ENCODE measurements around the gene IFITM5. TPM values are rescaled to one million over a fixed set of nuclear protein-coding genes. Genes with fewer than 3 reads are reported as not detected.
A peak's percentile ranks its signal among the peaks of the same experiment; 100 is the strongest.

The IFITM5 gene
- total and polyA plus RNA-seq, 9 of the 15 experiments (the other 6 are each of a cell fraction or from before 2014, with no cell fraction given) = 0.19 TPM; not detected in 8

DNA sequence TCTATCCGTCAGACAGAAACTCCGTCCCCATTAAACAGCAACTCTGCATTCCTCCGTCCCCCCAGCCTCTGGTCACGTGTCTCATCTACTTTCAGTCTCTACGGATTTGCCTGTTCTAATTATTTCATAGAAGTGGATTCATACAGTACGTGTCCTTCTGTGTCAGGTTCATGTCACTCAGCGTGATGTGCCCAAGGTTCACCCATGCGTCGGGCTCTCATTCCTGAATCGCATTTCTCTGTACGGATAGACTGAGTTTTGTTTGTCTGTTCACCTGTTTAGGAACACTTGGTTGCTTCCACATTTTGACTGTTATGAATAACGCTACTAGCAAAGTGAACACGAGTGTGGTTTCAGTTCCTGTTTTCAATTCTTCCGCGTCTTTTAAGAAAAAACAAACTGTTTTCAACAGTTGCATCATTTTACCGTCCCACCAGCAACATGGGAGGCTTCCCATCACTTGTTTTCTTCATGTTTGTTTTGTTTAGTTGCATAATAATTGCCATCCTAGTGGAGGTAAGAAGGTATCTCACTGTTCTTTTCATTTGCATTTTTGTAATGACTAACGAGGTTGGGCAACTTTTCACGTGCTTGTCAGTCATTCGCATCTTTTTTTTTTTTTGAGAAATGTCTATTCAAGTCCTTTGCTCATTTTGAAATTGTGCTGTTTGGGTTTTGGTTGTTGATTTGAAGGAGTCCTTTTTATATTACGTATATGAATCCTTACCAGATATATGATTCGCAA lies 30.0 kb downstream of the IFITM5 start (continued):
- TF ChIP-seq GATAD2B (IDR thresholded peaks at IDR 0.05; ENCODE audit: borderline replicate concordance) = no peak
- TF ChIP-seq, protein P1, sequence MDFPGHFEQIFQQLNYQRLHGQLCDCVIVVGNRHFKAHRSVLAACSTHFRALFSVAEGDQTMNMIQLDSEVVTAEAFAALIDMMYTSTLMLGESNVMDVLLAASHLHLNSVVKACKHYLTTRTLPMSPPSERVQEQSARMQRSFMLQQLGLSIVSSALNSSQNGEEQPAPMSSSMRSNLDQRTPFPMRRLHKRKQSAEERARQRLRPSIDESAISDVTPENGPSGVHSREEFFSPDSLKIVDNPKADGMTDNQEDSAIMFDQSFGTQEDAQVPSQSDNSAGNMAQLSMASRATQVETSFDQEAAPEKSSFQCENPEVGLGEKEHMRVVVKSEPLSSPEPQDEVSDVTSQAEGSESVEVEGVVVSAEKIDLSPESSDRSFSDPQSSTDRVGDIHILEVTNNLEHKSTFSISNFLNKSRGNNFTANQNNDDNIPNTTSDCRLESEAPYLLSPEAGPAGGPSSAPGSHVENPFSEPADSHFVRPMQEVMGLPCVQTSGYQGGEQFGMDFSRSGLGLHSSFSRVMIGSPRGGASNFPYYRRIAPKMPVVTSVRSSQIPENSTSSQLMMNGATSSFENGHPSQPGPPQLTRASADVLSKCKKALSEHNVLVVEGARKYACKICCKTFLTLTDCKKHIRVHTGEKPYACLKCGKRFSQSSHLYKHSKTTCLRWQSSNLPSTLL (IDR thresholded peaks at IDR 0.05) = no peak
- TF ChIP-seq ZNF507 (tag; conservative IDR thresholded peaks at IDR 0.05) = no peak
- TF ChIP-seq RUNX1 (IDR thresholded peaks at IDR 0.05; ENCODE audit: low read depth) = no peak
- no peak for TF ChIP-seq STAT5B (CRISPR knock-in tag; IDR thresholded peaks at IDR 0.05)
- peak; percentile 92 for TF ChIP-seq TOE1 (IDR thresholded peaks at IDR 0.05; ENCODE audit: borderline replicate concordance)
- TF ChIP-seq TOE1 (CRISPR knock-in tag; IDR thresholded peaks at IDR 0.05; ENCODE audit: borderline replicate concordance, low read depth) = no peak
- TF ChIP-seq HMGN3 (IDR thresholded peaks at IDR 0.05; ENCODE audit: borderline replicate concordance, extremely low read depth, insufficient read length, low read depth, low read length) = no peak
- TF ChIP-seq, protein P2, sequence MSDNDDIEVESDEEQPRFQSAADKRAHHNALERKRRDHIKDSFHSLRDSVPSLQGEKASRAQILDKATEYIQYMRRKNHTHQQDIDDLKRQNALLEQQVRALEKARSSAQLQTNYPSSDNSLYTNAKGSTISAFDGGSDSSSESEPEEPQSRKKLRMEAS (CRISPR knock-in tag; IDR thresholded peaks at IDR 0.05) = no peak
- TF ChIP-seq TRIM28 (IDR thresholded peaks at IDR 0.05) = no peak
- TF ChIP-seq FOXK1 (CRISPR knock-in tag; IDR thresholded peaks at IDR 0.05; ENCODE audit: borderline replicate concordance) = no peak
- TF ChIP-seq CREB1 (IDR thresholded peaks at IDR 0.05) = no peak
- 0 out of 2 replicates have a peak, but pooled peaks have one; percentile 33 for TF ChIP-seq CREB1 (CRISPR knock-in tag; IDR thresholded peaks at IDR 0.05)
- no peak for TF ChIP-seq MYNN (IDR thresholded peaks at IDR 0.05)
- TF ChIP-seq MYNN (CRISPR knock-in tag; IDR thresholded peaks at IDR 0.05) = no peak
- TF ChIP-seq RBM22 (IDR thresholded peaks at IDR 0.05; ENCODE audit: low read depth, low read length, poor library complexity, severe bottlenecking) = no peak
- peak; percentile 37; the same call in 1 of the 2 replicates for TF ChIP-seq ARID1B (IDR thresholded peaks at IDR 0.05)
- TF ChIP-seq DPF2 (IDR thresholded peaks at IDR 0.05) = peak; percentile 57; the same call in 1 of the 2 replicates
- TF ChIP-seq ZNF436 (CRISPR knock-in tag; IDR thresholded peaks at IDR 0.05) = no peak
- no peak for TF ChIP-seq KLF1 (tag; IDR thresholded peaks at IDR 0.05)
- TF ChIP-seq EZH2 (IDR thresholded peaks at IDR 0.05; ENCODE audit: borderline replicate concordance, low read depth, low read length) = no peak
- TF ChIP-seq ETV6 (IDR thresholded peaks at IDR 0.05; ENCODE audit: borderline replicate concordance in 1 of 2, low read depth in 2 of 2, low read length in 1 of 2) = no peak
- TF ChIP-seq ETV6 (CRISPR knock-in tag; IDR thresholded peaks at IDR 0.05; ENCODE audit: borderline replicate concordance) = no peak
- no peak for TF ChIP-seq KAT2B (IDR thresholded peaks at IDR 0.05; ENCODE audit: low read depth, low read length)
- TF ChIP-seq TAF15 (IDR thresholded peaks at IDR 0.05; ENCODE audit: low read depth, low read length) = no peak
- TF ChIP-seq, protein P3, sequence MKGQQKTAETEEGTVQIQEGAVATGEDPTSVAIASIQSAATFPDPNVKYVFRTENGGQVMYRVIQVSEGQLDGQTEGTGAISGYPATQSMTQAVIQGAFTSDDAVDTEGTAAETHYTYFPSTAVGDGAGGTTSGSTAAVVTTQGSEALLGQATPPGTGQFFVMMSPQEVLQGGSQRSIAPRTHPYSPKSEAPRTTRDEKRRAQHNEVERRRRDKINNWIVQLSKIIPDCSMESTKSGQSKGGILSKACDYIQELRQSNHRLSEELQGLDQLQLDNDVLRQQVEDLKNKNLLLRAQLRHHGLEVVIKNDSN (CRISPR knock-in tag; IDR thresholded peaks at IDR 0.05) = peak; percentile 89
- TF ChIP-seq, protein P4, sequence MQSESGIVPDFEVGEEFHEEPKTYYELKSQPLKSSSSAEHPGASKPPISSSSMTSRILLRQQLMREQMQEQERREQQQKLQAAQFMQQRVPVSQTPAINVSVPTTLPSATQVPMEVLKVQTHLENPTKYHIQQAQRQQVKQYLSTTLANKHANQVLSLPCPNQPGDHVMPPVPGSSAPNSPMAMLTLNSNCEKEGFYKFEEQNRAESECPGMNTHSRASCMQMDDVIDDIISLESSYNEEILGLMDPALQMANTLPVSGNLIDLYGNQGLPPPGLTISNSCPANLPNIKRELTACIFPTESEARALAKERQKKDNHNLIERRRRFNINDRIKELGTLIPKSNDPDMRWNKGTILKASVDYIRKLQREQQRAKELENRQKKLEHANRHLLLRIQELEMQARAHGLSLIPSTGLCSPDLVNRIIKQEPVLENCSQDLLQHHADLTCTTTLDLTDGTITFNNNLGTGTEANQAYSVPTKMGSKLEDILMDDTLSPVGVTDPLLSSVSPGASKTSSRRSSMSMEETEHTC (IDR thresholded peaks at IDR 0.05) = peak; percentile 70; the same call in 1 of the 2 replicates

All from K562 (cell line).